Measurements from ENCODE around the gene BBS2. TPM values are rescaled to one million over a fixed set of nuclear protein-coding genes. Genes with fewer than 3 reads are reported as not detected.
A peak's percentile ranks its signal among the peaks of the same experiment; 100 is the strongest.

The BBS2 gene
- total and polyA plus RNA-seq, 9 of the 15 experiments (the other 6 are each of a cell fraction or from before 2014, with no cell fraction given): 4.2 to 22.7 (median 10.2) TPM

GRCh38 chr16:56519459-56520250 is at the start of gene BBS2 (continued):
- no peak for TF ChIP-seq FOXA1 (IDR thresholded peaks at IDR 0.05; ENCODE audit: borderline replicate concordance)
- no peak for TF ChIP-seq BRD9 (IDR thresholded peaks at IDR 0.05; ENCODE audit: low read depth, partially characterized antibody)
- TF ChIP-seq ZNF561 (CRISPR knock-in tag; conservative IDR thresholded peaks at IDR 0.05): no peak
- no peak for TF ChIP-seq ZNF347 (CRISPR knock-in tag; IDR thresholded peaks at IDR 0.05; ENCODE audit: low read depth)
- no peak for TF ChIP-seq SNRNP70 (optimal IDR thresholded peaks at IDR 0.05; ENCODE audit: low read depth, low read length)
- TF ChIP-seq ERF (CRISPR knock-in tag; IDR thresholded peaks at IDR 0.05): peak; percentile 36
- TF ChIP-seq GABPA (tag; conservative IDR thresholded peaks at IDR 0.05; ENCODE audit: low read depth): no peak
- TF ChIP-seq CXXC5 (CRISPR knock-in tag; IDR thresholded peaks at IDR 0.05): peak; percentile 70
- no peak for TF ChIP-seq ATF1 (CRISPR knock-in tag; IDR thresholded peaks at IDR 0.05)
- TF ChIP-seq ATF1 (tag; IDR thresholded peaks at IDR 0.05): peak; percentile 30; the same call in 1 of the 2 replicates
- TF ChIP-seq ZNF511 (CRISPR knock-in tag; IDR thresholded peaks at IDR 0.05): peak; percentile 30; the same call in 1 of the 2 replicates
- TF ChIP-seq CREBBP (IDR thresholded peaks at IDR 0.05; ENCODE audit: low read depth, low read length): no peak
- TF ChIP-seq ZNF584 (CRISPR knock-in tag; IDR thresholded peaks at IDR 0.05; ENCODE audit: low read depth): no peak
- TF ChIP-seq ZNF121 (CRISPR knock-in tag; conservative IDR thresholded peaks at IDR 0.05): no peak
- no peak for TF ChIP-seq ARID2 (IDR thresholded peaks at IDR 0.05)
- TF ChIP-seq JUNB (CRISPR knock-in tag; conservative IDR thresholded peaks at IDR 0.05): no peak
- 0 out of 2 replicates have a peak, but pooled peaks have one; percentile 1 for TF ChIP-seq KDM2B (CRISPR knock-in tag; IDR thresholded peaks at IDR 0.05)
- TF ChIP-seq PYGO2 (tag; IDR thresholded peaks at IDR 0.05): no peak
- TF ChIP-seq ZNF318 (IDR thresholded peaks at IDR 0.05; ENCODE audit: borderline replicate concordance in 1 of 2, low read depth in 1 of 2): no peak
- TF ChIP-seq ZNF134 (CRISPR knock-in tag; conservative IDR thresholded peaks at IDR 0.05): no peak
- no peak for TF ChIP-seq POLR2H (tag; IDR thresholded peaks at IDR 0.05; ENCODE audit: low read depth)
- TF ChIP-seq SETDB1 (IDR thresholded peaks at IDR 0.05; ENCODE audit: low read length): no peak

Data from K562 (cell line).